ENCODE measurements around the gene MRPL16. TPM values are rescaled to one million over a fixed set of nuclear protein-coding genes. Genes with fewer than 3 reads are reported as not detected.

MRPL16 gene
- 57.6 to 68.1 TPM (median 66.0 TPM) in 5 replicates for total RNA-seq (2022; extraction: Qiagen RNA extraction; ENCODE audit: low read depth)

DNA sequence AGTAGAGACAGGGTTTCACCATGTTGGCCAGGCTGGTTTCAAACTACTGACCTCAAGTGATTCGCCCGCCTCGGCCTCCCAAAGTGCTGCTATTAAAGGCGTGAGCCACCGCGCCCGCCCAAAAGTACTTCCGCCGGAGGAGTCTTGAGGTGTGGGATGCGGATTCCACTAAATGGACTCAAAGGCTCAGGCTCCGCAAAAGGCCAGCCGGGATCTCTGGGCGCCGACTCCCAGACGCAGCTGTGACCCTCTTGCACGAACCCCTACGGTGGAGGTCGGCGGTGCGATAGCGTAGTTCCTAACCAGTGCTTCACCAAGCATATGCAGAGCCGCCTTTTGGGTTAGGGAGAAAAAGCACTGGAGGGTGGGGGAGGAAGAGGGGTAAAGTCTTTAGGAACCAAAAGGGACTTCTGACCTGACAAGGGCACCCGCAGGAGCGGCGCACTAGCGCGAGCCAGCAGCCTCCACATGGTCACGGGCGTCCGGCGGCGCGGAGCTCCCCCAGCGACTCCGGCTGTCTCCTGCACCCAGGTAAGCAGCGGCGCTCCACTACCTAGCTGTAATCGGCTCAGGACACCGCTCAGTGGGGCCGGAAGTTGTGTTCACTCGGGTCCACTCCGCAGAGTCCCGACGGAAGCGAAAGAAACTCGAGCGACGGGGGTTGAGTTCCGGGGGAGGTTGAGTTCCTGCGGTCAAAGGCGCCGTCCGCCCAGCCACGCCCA is at the start of gene MRPL16:
MRPL16 (minus strand) TSS at position 590 of the 722 bp plus-strand sequence; CDS start at position 470, 120 bp downstream.

DNA sequence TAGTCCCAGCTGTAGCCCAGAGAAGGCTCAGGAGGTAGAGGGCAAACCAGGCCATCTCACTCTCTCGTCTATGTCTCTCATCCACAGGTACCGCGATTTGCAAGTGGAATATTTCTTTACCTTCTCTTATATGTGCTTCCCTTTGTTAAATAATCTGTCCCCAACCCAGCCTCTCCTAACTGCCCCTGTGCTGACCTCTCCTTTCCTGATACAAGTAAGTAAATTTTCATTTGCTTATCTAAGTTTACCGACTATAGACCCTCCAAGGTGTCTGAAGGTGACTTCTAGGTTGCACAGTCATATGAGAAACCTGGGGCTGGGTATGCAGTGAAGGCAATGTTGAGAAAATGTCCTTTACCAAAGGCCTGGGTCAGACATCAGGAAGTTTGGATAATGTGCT is 34.8 kb upstream of the MRPL16 start, which contains the start of gene CBLIF:
CBLIF (minus strand) TSS at position 101 of the 400 bp plus-strand sequence; CDS start at position 55, 46 bp downstream.

Other genes starting within 250 kb of the MRPL16 start
- 25.8 to 33.1 TPM (median 30.0 TPM) in 5 replicates for gene OSBP, start 195.0 kb downstream of the MRPL16 start, total RNA-seq (2022; extraction: Qiagen RNA extraction; ENCODE audit: low read depth)
- gene PATL1, start 141.7 kb downstream of the MRPL16 start, total RNA-seq (2022; extraction: Qiagen RNA extraction; ENCODE audit: low read depth): 37.7 to 50.8 TPM (median 49.0 TPM) in 5 replicates
- gene OR10V1, start 96.9 kb downstream of the MRPL16 start, total RNA-seq (2022; extraction: Qiagen RNA extraction; ENCODE audit: low read depth): not detected in 5 replicates
- gene STX3, start 55.4 kb downstream of the MRPL16 start, total RNA-seq (2022; extraction: Qiagen RNA extraction; ENCODE audit: low read depth): 20.6 to 31.4 TPM (median 24.5 TPM) in 5 replicates
- not detected in 5 replicates for gene CBLIF, start 34.7 kb upstream of the MRPL16 start, total RNA-seq (2022; extraction: Qiagen RNA extraction; ENCODE audit: low read depth)
- gene TCN1, start 55.7 kb upstream of the MRPL16 start, total RNA-seq (2022; extraction: Qiagen RNA extraction; ENCODE audit: low read depth): 0.09 to 0.49 TPM in 2 of 5 replicates, not detected in the others
- not detected in 5 replicates for gene OOSP3, start 68.0 kb upstream of the MRPL16 start, total RNA-seq (2022; extraction: Qiagen RNA extraction; ENCODE audit: low read depth)
- not detected in 5 replicates for gene OOSP1, start 127.7 kb upstream of the MRPL16 start, total RNA-seq (2022; extraction: Qiagen RNA extraction; ENCODE audit: low read depth)
- gene OOSP4A, start 153.3 kb upstream of the MRPL16 start, total RNA-seq (2022; extraction: Qiagen RNA extraction; ENCODE audit: low read depth): not detected in 5 replicates
- not detected in 5 replicates for gene OOSP4B, start 206.4 kb upstream of the MRPL16 start, total RNA-seq (2022; extraction: Qiagen RNA extraction; ENCODE audit: low read depth)
- not detected in 5 replicates for gene OOSP2, start 229.6 kb upstream of the MRPL16 start, total RNA-seq (2022; extraction: Qiagen RNA extraction; ENCODE audit: low read depth)
- not detected in 5 replicates for gene MS4A3, start 245.9 kb upstream of the MRPL16 start, total RNA-seq (2022; extraction: Qiagen RNA extraction; ENCODE audit: low read depth)